ENCODE results near the gene WSCD1.

The WSCD1 gene

DNA sequence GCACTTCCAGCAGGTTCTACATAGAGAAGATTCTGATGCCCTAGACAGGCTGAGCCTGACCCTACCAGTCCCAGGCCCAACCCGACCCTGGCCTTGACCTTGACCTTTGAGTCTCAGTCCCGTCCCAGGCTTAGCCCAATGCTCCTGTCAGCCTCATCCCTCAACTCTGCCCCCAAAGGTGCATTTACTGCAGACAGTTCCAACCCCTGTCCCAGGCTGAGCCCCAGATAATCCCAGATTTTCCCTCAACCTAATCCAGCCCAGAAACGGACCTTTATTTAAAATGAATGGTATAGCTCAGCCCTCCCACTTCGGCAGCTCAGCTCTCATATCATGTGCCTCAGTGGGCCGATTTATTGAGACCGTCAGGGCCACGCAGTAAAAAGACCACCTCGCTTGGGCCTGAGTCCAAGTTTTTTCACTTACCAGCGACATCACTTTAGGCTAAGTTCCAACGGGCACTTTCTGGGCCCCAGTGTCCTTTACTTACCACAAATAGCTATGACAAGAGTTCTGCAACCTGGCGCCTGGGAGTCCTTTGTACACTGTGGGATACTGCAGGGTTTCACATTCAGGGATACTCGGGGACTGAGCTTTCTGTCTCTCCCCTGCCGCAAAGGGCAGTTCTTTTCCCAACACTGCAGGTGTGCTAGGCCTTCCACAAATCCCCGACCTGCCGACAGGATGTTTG is 89.5 kb downstream of the WSCD1 start:
- Mint-ChIP-seq H3K4me3 (no peak overlapping the region), H3K27me3 (ENCODE audit: low read depth, poor library complexity) (peaks cover 34% of the 10 kb centered on the region), H3K4me1 (peaks cover 38% of the 10 kb centered on the region), H3K9me3 (no peaks in the 10 kb centered on the region), H3K36me3 (ENCODE audit: low read depth) (no peaks in the 10 kb centered on the region), H3K27ac (peak overlapping the region; percentile 38)
- TF ChIP-seq, protein P1, sequence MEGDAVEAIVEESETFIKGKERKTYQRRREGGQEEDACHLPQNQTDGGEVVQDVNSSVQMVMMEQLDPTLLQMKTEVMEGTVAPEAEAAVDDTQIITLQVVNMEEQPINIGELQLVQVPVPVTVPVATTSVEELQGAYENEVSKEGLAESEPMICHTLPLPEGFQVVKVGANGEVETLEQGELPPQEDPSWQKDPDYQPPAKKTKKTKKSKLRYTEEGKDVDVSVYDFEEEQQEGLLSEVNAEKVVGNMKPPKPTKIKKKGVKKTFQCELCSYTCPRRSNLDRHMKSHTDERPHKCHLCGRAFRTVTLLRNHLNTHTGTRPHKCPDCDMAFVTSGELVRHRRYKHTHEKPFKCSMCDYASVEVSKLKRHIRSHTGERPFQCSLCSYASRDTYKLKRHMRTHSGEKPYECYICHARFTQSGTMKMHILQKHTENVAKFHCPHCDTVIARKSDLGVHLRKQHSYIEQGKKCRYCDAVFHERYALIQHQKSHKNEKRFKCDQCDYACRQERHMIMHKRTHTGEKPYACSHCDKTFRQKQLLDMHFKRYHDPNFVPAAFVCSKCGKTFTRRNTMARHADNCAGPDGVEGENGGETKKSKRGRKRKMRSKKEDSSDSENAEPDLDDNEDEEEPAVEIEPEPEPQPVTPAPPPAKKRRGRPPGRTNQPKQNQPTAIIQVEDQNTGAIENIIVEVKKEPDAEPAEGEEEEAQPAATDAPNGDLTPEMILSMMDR (IDR thresholded peaks at IDR 0.05), result no peak
- no peak for DNase-seq

DNA sequence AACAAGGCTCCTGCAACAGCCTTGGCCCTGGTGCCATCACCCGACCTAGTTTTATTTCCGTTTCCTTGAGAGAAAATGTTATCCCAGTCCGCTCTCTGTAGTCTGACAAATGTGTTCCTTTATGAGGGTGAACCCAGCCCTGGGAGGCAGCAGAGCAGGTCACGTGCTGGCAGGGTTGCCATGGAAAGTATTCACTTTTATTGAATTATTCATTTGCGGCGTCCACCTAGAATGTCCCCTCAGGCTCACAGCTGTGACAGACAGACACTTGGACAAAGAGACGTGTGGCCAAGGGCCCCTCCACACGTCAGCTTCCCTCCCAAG is 90.0 kb downstream of the WSCD1 start:
- Mint-ChIP-seq H3K27ac (no peak overlapping the region), H3K27me3 (ENCODE audit: low read depth, poor library complexity) (peaks cover 31% of the 10 kb centered on the region), H3K4me3 (no peak overlapping the region), H3K36me3 (ENCODE audit: low read depth) (no peaks in the 10 kb centered on the region), H3K9me3 (no peaks in the 10 kb centered on the region), H3K4me1 (peaks cover 38% of the 10 kb centered on the region)
- no peak for DNase-seq
- TF ChIP-seq, protein P1 (IDR thresholded peaks at IDR 0.05), result no peak

DNA sequence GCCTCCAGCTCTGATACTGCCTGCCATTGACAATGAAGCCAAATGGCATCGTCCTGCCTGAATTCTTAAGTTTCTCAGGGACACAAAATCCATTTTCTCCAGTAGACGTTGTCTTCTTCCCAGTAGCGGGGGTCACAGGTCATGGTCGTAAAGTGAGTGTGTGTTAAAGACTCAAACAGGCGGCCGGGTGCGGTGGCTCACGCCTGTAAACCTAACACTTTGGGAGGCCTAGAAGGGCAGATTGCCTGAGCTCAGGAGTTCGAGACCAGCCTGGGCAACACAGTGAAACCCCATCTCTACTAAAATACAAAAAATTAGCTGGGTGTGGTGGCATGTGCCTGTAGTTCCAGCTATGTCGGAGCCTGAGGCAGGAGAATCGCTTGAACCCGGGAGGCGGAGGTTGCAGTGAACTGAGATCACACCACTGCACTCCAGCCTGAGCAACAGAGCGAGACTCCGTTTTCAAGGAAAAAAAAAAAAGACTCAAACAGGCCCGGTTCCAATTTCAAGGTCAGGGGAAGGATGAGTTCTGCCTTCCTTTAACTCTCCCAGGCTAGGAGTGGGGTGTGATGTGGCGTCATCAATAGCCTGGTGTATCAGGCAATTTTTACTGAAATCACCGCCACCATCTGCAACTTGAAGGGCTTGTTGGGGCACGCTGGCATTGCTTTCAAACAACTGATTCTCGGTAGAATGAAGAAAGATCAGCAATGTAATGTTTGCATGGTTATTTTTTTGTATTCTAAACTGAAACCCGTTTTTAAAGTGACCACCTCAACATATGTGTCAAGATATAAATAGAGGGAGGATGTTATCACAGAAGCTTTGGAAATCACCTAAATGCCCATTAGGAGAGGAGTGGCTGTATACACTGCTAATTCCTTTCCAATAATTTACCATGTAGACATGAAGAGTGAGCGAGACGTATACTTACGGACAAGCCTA is 91.0 kb downstream of the WSCD1 start:
- TF ChIP-seq, protein P1 (IDR thresholded peaks at IDR 0.05), result no peak
- Mint-ChIP-seq H3K36me3 (ENCODE audit: low read depth) (no peaks in the 10 kb centered on the region), H3K9me3 (no peaks in the 10 kb centered on the region), H3K4me3 (no peak overlapping the region), H3K4me1 (peaks cover 38% of the 10 kb centered on the region), H3K27me3 (ENCODE audit: low read depth, poor library complexity) (peaks cover 27% of the 10 kb centered on the region), H3K27ac (no peak overlapping the region)
- DNase-seq, result no peak

DNA sequence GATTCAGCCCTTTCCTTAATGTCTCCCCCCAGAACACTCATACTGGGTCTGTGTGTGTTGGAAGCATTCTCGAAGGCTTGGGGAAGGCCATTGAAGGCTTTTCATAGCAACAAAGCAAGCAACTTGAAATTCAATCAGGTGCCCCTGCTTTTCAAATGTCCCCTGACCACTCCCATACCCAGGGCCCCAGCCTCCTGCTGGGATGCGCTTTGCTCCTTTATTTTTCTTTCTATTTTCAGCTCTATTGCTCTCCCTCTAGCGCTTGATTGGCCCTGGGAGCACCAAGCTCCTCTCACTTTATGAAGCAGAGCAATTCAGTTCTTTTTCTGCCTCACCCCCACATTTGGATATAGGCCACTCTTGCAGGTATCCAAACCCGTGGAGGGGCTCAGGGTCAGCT is 92.0 kb downstream of the WSCD1 start:
- Mint-ChIP-seq H3K27me3 (ENCODE audit: low read depth, poor library complexity) (peaks cover 20% of the 10 kb centered on the region), H3K4me1 (peaks cover 44% of the 10 kb centered on the region), H3K4me3 (no peak overlapping the region), H3K27ac (no peak overlapping the region), H3K9me3 (no peaks in the 10 kb centered on the region), H3K36me3 (ENCODE audit: low read depth) (no peaks in the 10 kb centered on the region)
- TF ChIP-seq, protein P1 (IDR thresholded peaks at IDR 0.05), result no peak
- no peak for DNase-seq

DNA sequence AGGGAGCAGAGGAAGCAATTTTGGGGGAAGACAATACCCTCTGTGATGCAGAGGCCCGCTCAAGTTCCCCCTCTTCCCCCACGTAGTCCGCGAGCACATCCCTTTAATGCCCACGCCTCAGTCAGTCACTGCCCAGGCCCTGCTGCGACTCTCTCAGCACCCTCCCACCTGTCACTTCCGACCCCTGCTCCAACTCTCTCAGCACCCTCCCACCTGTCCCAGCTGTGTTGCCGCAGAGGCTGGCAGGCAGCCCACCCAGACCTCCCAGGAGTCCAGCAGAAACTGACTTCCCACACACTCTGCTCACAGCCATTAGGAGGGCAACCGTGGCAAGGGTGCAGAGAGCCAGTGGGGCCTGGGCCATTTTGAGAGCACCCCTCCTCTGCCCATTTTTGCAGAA is 92.7 kb downstream of the WSCD1 start:
- Mint-ChIP-seq H3K27ac (peak overlapping the region; percentile 21), H3K27me3 (ENCODE audit: low read depth, poor library complexity) (peaks cover 19% of the 10 kb centered on the region), H3K9me3 (no peaks in the 10 kb centered on the region), H3K4me1 (peaks cover 47% of the 10 kb centered on the region), H3K36me3 (ENCODE audit: low read depth) (no peaks in the 10 kb centered on the region), H3K4me3 (peak overlapping the region; percentile 26)
- TF ChIP-seq, protein P1 (IDR thresholded peaks at IDR 0.05), result no peak
- DNase-seq, result no peak

Data from nephron progenitor cell (in vitro differentiated cells).